ENCODE results near the gene CFAP45.

CFAP45 gene

DNA sequence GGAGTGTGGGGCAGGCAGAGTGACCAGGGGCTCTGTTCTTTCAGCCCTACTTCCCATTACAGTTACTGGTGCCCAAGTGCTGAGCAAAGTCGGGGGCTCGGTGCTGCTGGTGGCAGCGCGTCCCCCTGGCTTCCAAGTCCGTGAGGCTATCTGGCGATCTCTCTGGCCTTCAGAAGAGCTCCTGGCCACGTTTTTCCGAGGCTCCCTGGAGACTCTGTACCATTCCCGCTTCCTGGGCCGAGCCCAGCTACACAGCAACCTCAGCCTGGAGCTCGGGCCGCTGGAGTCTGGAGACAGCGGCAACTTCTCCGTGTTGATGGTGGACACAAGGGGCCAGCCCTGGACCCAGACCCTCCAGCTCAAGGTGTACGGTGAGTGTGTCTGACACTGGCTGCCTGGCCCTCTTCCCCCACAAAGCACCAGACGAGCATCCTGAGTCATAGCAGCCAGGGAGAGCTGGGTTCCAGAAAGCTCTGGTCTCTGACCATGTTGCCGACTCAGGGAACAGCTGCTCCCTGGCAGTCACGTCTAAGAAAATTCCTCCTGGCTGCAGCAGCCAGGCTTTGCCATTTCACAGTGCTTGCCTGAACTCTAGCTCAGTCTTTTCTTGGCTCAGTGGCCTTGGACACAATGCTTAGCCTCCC is 70.0 kb downstream of the CFAP45 start:
- Histone ChIP-seq H3K9me3 (ENCODE audit: control insufficient read depth, insufficient read depth, low read length) (no peaks in the 10 kb centered on the region), H3K36me3 (ENCODE audit: control insufficient read depth, insufficient read depth, low read length) (no peaks in the 10 kb centered on the region), H3K4me1 (ENCODE audit: control insufficient read depth, insufficient read depth, low read length) (no peaks in the 10 kb centered on the region), H3K4me3 (ENCODE audit: low read depth, low read length) (no peak overlapping the region), H3K27me3 (ENCODE audit: control insufficient read depth, insufficient read depth, low read length) (peaks cover 4% of the 10 kb centered on the region), H3K9ac (ENCODE audit: low read depth, low read length) (no peak overlapping the region)

- Histone ChIP-seq H3K9ac (ENCODE audit: low read depth, low read length) (no peak overlapping the region), H3K4me3 (ENCODE audit: low read depth, low read length) (no peak overlapping the region), H3K27me3 (ENCODE audit: control insufficient read depth, insufficient read depth, low read length) (peaks cover 4% of the 10 kb centered on the region), H3K9me3 (ENCODE audit: control insufficient read depth, insufficient read depth, low read length) (no peaks in the 10 kb centered on the region), H3K36me3 (ENCODE audit: control insufficient read depth, insufficient read depth, low read length) (no peaks in the 10 kb centered on the region), H3K4me1 (ENCODE audit: control insufficient read depth, insufficient read depth, low read length) (no peaks in the 10 kb centered on the region)
Observed at GRCh38 chr1:159829273-159829634, 70.7 kb downstream of the CFAP45 start.

- Histone ChIP-seq H3K9ac (ENCODE audit: low read depth, low read length) (no peak overlapping the region), H3K27me3 (ENCODE audit: control insufficient read depth, insufficient read depth, low read length) (peaks cover 4% of the 10 kb centered on the region), H3K4me3 (ENCODE audit: low read depth, low read length) (no peak overlapping the region), H3K36me3 (ENCODE audit: control insufficient read depth, insufficient read depth, low read length) (no peaks in the 10 kb centered on the region), H3K4me1 (ENCODE audit: control insufficient read depth, insufficient read depth, low read length) (no peaks in the 10 kb centered on the region), H3K9me3 (ENCODE audit: control insufficient read depth, insufficient read depth, low read length) (no peaks in the 10 kb centered on the region)
Observed at GRCh38 chr1:159828581-159829272, 71.2 kb downstream of the CFAP45 start.

DNA sequence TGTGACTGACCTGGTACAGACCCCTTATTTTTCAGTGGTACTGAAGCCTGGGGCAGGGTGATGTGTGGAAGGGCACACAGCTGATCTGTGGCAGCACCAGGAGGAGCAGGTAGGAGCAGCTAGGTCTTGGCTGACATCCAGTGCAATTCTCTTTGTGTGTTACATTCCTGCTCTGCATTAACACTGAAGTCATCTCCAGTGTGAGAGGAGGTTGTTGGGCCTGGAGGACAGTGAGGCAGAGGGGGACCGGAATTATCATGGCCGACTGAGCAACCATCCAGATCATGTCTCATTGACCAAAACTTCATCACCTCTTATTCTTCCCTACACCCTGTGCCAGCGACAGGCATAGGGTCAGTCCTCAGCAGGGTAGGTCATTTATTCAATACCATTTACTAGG is 71.8 kb downstream of the CFAP45 start:
- Histone ChIP-seq H3K36me3 (ENCODE audit: control insufficient read depth, insufficient read depth, low read length) (no peaks in the 10 kb centered on the region), H3K4me1 (ENCODE audit: control insufficient read depth, insufficient read depth, low read length) (no peaks in the 10 kb centered on the region), H3K27me3 (ENCODE audit: control insufficient read depth, insufficient read depth, low read length) (peaks cover 4% of the 10 kb centered on the region), H3K9ac (ENCODE audit: low read depth, low read length) (no peak overlapping the region), H3K9me3 (ENCODE audit: control insufficient read depth, insufficient read depth, low read length) (no peaks in the 10 kb centered on the region), H3K4me3 (ENCODE audit: low read depth, low read length) (no peak overlapping the region)

GRCh38 chr1:159827549-159827948 is 72.4 kb downstream of the CFAP45 start:
- Histone ChIP-seq H3K9me3 (ENCODE audit: control insufficient read depth, insufficient read depth, low read length) (no peaks in the 10 kb centered on the region), H3K4me1 (ENCODE audit: control insufficient read depth, insufficient read depth, low read length) (no peaks in the 10 kb centered on the region), H3K36me3 (ENCODE audit: control insufficient read depth, insufficient read depth, low read length) (no peaks in the 10 kb centered on the region), H3K27me3 (ENCODE audit: control insufficient read depth, insufficient read depth, low read length) (peaks cover 4% of the 10 kb centered on the region), H3K4me3 (ENCODE audit: low read depth, low read length) (no peak overlapping the region), H3K9ac (ENCODE audit: low read depth, low read length) (no peak overlapping the region)

DNA sequence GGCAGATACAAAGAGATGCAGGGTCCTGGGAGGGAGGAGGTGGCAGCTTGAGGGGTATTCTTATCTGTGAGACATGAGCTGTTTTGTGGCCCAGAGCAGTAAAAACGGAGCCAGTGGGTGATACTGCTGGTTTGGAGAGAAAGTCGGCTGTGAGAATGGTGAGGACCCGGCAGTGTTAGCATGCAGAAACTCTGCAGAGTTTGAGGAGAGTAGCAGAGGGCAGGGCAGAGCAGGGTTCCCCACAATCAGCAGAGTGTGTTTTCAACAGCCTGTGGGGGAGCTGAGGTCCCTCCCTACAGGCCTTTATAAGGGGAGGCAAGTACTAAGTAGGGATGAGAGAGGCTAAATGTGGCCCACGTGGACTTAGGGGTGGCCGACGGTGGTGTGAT is 72.9 kb downstream of the CFAP45 start:
- Histone ChIP-seq H3K9ac (ENCODE audit: low read depth, low read length) (no peak overlapping the region), H3K4me1 (ENCODE audit: control insufficient read depth, insufficient read depth, low read length) (no peaks in the 10 kb centered on the region), H3K36me3 (ENCODE audit: control insufficient read depth, insufficient read depth, low read length) (no peaks in the 10 kb centered on the region), H3K9me3 (ENCODE audit: control insufficient read depth, insufficient read depth, low read length) (no peaks in the 10 kb centered on the region), H3K4me3 (ENCODE audit: low read depth, low read length) (no peak overlapping the region), H3K27me3 (ENCODE audit: control insufficient read depth, insufficient read depth, low read length) (peaks cover 7% of the 10 kb centered on the region)

GRCh38 chr1:159826441-159827101 is 73.4 kb downstream of the CFAP45 start, which contains the start of gene SLAMF8:
Gene SLAMF8 (plus strand): TSS chr1:159826873. CDS start chr1:159826899, 26 bp downstream.
- no peaks in the 10 kb centered on the region for H3K4me1 ChIP-seq (ENCODE audit: control insufficient read depth, insufficient read depth, low read length)
- H3K9me3 ChIP-seq (ENCODE audit: control insufficient read depth, insufficient read depth, low read length): no peaks in the 10 kb centered on the region
- no peaks in the 10 kb centered on the region for H3K36me3 ChIP-seq (ENCODE audit: control insufficient read depth, insufficient read depth, low read length)
- H3K27me3 ChIP-seq (ENCODE audit: control insufficient read depth, insufficient read depth, low read length): peaks cover 7% of the 10 kb centered on the region
- no peak within 1 kb of the TSS for H3K4me3 ChIP-seq (ENCODE audit: low read depth, low read length)
- H3K9ac ChIP-seq (ENCODE audit: low read depth, low read length): no peak within 1 kb of the TSS

DNA sequence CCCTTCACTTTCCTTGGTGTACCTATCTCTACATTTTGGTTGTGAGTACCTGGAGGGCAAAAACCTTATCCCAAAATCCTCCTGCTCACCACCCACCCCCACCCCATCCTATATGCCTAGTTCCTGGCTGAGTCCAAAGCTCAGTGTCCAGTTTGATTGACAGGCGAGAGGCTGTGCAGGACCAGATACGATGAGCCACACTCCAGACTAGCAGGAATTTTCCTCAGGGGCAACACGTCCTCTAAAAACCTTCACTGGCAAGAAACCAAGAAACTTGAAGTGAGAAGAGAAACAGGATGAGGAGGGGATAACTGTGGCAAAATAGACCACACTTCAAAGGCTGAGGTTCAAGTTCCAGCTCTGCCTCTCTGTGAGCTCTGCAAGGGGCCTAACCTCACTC is 74.4 kb downstream of the CFAP45 start:
- Histone ChIP-seq H3K4me1 (ENCODE audit: control insufficient read depth, insufficient read depth, low read length) (no peaks in the 10 kb centered on the region), H3K36me3 (ENCODE audit: control insufficient read depth, insufficient read depth, low read length) (no peaks in the 10 kb centered on the region), H3K9me3 (ENCODE audit: control insufficient read depth, insufficient read depth, low read length) (no peaks in the 10 kb centered on the region), H3K27me3 (ENCODE audit: control insufficient read depth, insufficient read depth, low read length) (peaks cover 7% of the 10 kb centered on the region), H3K9ac (ENCODE audit: low read depth, low read length) (no peak overlapping the region), H3K4me3 (ENCODE audit: low read depth, low read length) (no peak overlapping the region)

GRCh38 chr1:159823406-159823805 is 76.6 kb downstream of the CFAP45 start:
- H3K27me3 ChIP-seq (ENCODE audit: control insufficient read depth, insufficient read depth, low read length): peaks cover 7% of the 10 kb centered on the region
- no peaks in the 10 kb centered on the region for H3K36me3 ChIP-seq (ENCODE audit: control insufficient read depth, insufficient read depth, low read length)
- no peak overlapping the region for H3K4me3 ChIP-seq (ENCODE audit: low read depth, low read length)
- H3K9me3 ChIP-seq (ENCODE audit: control insufficient read depth, insufficient read depth, low read length): no peaks in the 10 kb centered on the region
- no peaks in the 10 kb centered on the region for H3K4me1 ChIP-seq (ENCODE audit: control insufficient read depth, insufficient read depth, low read length)
- H3K9ac ChIP-seq (ENCODE audit: low read depth, low read length): no peak overlapping the region
